Fibroblast of skin of scalp (primary cell): ENCODE data around the gene SOCS3.

ENCODE experiments used
- DNase-seq: peaks from one replicate; pipeline ENCODE4 v3.0.0-alpha.2; 2013

SOCS3 gene

DNA sequence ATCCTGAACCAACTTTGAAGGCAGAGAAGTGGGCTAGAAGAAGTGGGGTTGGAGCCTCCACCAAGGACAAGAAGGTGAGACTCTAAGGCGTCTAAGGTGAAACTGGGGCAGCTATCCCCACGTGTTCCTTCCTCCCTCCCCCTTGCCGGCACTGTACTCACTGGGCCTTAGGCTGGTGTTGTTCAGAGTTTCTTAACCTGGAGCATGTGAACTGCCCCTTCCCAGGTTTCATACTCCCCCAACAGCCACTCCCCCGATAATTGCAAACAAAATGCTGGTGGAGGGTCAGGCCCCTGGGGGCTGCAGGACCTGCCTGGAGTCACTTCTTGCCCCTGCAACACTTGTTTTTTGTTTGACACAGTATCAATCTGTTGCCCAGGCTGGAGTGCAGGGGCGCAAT lies 7.3 kb upstream of the SOCS3 start:
- no peak for DNase-seq

GRCh38 chr17:78366109-78366848 lies 6.4 kb upstream of the SOCS3 start:
- DNase-seq: no peak

DNA sequence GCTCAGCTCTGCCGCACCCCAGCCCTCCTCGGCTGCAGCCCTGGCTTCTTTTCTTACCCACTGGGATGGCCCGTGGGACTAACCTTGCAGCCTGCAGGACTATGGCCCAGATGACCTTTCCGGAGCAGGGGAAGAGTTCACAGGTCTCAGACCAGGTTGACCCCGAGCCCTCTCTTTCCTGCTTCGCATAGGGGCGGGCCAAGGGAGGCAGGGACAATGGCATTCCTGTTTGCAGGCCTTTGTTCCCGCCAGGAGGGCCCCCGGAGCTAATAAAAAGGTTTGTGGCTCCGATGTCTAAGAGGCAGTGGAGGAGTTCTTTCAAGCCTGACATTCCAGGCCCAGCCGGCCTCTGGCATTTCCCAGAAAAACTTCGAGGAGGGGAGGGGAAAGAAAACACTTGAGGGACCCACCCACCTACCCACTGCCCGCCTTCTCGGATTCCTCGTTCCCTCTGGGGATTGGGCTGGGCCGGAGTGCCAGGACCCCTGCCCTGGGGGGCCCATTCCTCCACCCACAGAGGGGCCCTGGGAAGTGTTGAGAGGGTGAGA lies 5.8 kb upstream of the SOCS3 start:
- peak; percentile 96 for DNase-seq

DNA sequence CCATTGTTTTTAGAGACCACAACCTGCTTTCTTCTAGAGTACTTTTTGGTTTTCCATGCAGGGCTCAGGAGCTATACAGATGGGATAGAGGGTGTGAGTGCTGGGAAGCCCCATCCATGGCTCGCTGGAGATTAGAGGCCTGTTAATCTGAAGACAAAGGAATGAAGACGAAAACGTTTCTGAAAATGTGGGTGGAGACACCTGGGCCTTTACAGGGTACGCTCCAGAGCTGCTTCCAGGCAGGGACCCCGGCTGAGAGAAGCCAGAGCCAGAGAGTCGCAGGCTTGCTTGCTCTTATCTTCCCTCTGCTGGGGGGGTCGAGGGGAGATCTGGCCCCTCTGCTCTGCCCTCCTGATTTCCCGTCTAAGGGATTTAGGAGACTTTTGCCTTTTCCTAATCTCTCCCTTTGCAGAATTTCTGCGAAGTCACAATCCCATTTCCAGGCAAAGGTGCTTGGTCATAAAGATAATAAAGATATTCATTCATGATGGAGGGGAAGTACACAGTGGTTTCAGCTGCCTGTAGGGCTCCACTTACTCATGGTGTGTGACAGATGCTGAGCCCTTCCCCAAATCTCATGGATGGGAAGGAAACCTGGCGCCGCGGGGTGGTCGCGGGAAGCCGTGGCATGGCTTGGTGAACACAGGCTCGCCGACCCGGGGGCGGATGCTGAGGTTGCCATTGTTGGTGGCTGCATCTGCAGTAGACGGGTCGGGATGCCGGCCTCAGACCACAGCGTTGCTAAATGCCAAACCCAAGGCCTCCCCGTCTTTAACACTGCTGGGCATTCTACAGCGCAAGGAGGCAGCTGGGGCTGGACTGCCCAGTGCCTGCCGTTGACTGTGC lies 4.8 kb upstream of the SOCS3 start:
- DNase-seq: no peak

- DNase-seq: no peak
Observed at GRCh38 chr17:78362671-78363070, 2.8 kb upstream of the SOCS3 start.

- DNase-seq: no peak
Observed at GRCh38 chr17:78362232-78362631, 2.4 kb upstream of the SOCS3 start.

DNA sequence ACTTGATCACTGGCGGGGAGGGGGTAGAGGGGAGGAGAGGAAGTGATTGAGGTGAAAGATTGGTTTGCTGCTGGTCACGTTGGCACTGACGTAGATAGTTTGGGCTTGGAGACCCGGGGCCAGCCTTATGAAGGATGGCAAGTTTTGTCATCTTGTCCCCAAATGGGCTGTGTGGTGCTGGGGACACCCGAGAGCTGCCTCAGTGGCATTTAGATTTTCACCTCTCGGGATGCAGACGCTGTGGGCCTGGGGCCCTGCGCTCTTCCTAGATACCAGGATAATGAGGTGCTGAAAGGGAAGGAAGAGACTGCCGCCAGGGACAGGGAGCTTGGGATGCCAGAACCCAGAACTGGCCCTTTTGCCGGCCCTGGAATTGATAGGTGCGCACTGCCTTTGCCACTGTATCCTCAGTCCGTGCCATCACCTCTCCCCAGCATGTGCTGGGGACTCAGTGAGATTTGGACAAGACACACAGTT lies 1.4 kb upstream of the SOCS3 start:
- DNase-seq: no peak

DNA sequence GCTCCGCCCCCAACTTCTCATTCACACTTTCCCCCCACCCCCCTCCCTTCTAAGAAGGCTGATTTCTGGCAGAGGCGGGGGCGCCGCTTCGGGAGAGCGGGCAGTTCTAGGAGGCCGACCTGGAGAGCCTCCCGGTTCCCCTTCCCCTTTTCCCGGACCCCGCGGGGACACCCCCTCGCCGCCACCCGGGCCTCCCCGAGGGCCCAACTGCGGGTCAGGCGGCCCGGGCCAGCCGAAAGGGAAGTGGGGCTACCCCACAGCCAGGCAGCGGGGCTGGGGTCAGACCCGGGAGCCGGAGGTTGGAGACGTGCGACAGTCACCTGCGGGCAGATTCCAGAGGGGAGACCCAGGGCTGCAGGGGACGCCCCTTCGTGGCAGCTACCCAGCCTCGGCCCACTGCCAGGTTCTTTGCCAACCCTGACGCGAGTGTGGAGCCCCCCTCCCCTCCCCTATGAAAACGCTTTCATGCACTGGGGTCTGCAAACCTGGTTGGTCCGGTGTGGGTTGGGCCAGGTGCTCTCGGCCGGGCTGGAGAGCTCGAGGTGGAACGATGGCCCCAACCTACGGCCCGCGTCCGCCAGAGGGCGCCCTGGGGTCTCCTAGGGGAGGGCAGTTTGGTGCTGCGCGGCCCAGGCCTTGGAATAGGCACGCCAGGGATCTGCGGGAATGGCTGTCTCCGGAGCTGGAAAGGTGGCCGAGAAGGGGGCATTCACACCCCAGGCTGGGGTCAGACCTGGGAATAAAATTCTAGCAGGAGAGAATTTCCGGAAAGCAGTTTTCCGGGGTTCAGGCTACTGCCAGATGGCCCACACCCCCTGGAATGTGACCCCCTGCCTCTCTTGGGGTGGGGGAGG lies 721 bp upstream of the SOCS3 start:
- peak; percentile 86 for DNase-seq

GRCh38 chr17:78359321-78359996 lies 418 bp downstream of the SOCS3 start:
- DNase-seq: peak; percentile 58

- DNase-seq: no peak
Observed at GRCh38 chr17:78358538-78359320, 1.1 kb downstream of the SOCS3 start.

DNA sequence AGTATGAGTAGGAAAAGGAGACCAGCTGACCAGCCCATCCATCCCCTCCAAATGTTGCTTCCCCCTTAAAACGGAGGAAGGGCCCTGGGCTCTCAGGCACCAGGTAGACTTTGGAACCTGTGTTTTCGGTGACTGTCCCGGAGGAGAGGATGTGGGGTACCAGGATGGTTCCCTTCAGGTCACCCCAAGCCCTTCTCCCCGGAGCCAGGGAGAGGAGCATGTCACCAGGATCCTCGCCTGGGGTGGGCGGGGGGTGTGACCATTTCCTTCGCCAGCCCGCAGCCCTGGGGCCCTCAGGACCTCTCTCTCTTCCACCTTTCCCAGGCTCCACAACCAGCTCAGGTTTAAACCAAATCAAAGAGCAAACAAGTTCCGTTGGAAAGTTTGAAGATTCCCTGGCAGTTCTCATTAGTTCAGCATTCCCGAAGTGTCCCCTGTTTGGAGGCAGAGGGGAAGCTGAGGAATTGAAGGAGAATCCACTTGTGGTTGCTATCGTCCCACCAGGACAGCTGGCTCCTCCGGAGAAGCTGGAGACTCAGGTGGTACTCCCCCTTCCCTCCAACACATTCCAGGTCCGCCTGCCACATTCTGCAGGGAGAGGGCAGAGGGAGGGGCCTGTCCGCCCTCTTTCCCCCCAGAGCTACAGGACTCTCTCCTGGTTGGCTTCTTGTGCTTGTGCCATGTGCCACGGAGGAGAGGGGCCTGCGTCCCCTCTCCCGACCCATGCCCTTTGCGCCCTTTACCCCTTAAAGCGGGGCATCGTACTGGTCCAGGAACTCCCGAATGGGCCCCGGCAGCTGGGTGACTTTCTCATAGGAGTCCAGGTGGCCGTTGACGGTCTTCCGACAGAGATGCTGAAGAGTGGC lies 2.0 kb downstream of the SOCS3 start:
- DNase-seq: no peak

GRCh38 chr17:78357177-78357586 lies 2.7 kb downstream of the SOCS3 start:
- peak; percentile 80 for DNase-seq

DNA sequence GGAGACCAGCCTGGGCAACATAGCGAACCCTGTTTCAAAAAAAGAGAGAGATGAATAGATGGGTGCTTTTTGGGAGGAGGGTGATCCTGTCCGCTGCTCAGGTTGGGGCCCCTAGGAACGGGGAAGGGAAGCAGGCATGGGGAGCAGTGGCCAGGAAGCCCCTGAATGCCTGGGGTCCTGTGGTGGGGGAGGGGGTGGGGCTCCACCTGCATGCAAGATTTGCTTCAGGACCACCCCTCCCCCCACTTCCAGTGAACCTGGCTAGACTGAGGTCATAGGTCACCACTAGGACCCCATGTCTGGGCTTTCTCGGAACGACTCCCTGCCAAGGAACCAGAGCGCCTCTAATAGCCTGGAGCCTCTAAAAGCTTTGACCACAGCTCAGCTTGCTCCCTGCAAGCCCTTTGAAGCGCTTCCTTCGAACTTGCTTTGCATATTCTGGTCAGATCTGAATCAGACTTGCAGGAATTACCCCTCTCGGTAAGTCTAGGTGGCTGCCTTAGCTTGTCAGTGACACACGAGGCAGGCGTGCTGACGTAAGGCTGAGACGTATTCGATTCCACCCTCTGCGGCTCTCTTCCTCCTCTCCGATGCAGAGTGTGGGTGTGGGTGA lies 3.7 kb downstream of the SOCS3 start:
- DNase-seq: peak; percentile 82

- DNase-seq: no peak
Observed at GRCh38 chr17:78355701-78356100, 4.2 kb downstream of the SOCS3 start.

GRCh38 chr17:78355045-78355641 lies 4.7 kb downstream of the SOCS3 start:
- DNase-seq: no peak

DNA sequence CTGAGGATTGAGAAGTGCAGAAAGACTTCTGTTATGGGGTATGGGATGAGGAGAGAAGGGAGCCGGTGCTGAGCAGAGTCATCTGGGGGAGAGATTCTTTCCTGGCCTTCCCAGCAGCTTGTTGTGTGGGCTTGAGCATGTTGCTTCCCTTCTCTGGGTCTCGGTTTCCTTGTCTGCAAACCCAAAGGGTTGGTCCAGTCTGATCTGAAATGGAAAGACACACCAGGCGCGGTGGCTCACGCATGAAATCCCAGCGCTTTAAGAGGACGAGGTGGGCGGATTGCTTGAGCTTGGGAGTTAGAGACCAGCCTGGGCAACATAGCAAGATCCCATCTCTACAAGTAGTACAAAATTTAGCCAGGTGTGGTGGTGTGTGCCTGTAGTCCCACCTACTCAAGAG lies 6.0 kb downstream of the SOCS3 start:
- DNase-seq: no peak

DNA sequence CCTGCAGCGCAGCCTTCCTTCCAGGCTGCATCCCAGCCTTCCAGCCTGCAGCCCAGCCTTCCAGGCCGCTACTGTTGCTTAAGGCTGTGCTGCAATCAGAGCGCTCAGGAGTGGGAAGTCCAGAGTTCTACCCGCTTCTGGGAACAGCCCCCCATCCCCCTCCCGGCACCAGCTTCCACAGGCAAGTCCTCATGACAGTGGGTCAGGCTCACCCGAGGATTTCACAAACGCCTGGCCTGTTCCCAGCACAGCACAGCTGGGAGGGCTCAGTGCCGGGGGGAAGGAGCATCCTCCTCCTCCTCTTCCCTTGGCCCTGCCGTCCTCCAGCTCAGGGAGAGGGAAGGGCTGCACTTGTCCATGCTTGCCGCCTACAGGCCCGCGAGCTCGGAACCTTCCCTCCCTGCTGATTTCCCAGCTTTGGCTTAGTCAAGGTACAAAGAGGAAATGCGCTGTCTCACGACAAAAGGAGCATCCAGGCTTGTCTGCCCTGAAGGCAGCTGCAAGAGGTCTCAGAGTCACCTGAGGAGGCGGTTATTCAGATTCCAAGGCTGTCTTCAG lies 8.3 kb downstream of the SOCS3 start:
- peak; percentile 87 for DNase-seq

GRCh38 chr17:78349891-78350642 lies 9.8 kb downstream of the SOCS3 start:
- DNase-seq: no peak
